Measurements from ENCODE around the gene CCDC38.

The CCDC38 gene

GRCh38 chr12:95959107-95959506 is 16.7 kb upstream of the CCDC38 start:
- no peak for DNase-seq

GRCh38 chr12:95956557-95957145 is 14.2 kb upstream of the CCDC38 start:
- DNase-seq: no peak

- no peak for DNase-seq
Measured at GRCh38 chr12:95955549-95956159, 13.2 kb upstream of the CCDC38 start.

GRCh38 chr12:95953000-95953399 is 10.6 kb upstream of the CCDC38 start:
- DNase-seq: no peak

- no peak for DNase-seq
Measured at GRCh38 chr12:95951515-95951914, 9.1 kb upstream of the CCDC38 start.

- no peak for DNase-seq
Measured at GRCh38 chr12:95949477-95950206, 7.2 kb upstream of the CCDC38 start.

GRCh38 chr12:95944108-95944704 is 1.8 kb upstream of the CCDC38 start:
- DNase-seq: no peak

- peak; percentile 61 for DNase-seq
Measured at GRCh38 chr12:95943330-95943842, 972 bp upstream of the CCDC38 start, which contains the start of gene AMDHD1. Gene AMDHD1, plus strand, starts transcription at chr12:95943331. Its CDS starts 68 bp downstream, at chr12:95943399.

GRCh38 chr12:95942101-95942523 is 302 bp downstream of the CCDC38 start:
- DNase-seq: peak; percentile 11

- no peak for DNase-seq
Measured at GRCh38 chr12:95940514-95940913, 1.9 kb downstream of the CCDC38 start.

GRCh38 chr12:95922231-95922630 is 20.2 kb downstream of the CCDC38 start:
- no peak for DNase-seq

- DNase-seq: no peak
Measured at GRCh38 chr12:95919110-95919509, 23.3 kb downstream of the CCDC38 start.

- peak; percentile 73 for DNase-seq
Measured at GRCh38 chr12:95918194-95918993, 24.0 kb downstream of the CCDC38 start.

- no peak for DNase-seq
Measured at GRCh38 chr12:95909871-95910270, 32.5 kb downstream of the CCDC38 start.

- DNase-seq: no peak
Measured at GRCh38 chr12:95908573-95908972, 33.8 kb downstream of the CCDC38 start.

GRCh38 chr12:95898081-95898480 is 44.3 kb downstream of the CCDC38 start:
- DNase-seq: no peak

GRCh38 chr12:95896846-95897245 is 45.6 kb downstream of the CCDC38 start:
- DNase-seq: no peak

- no peak for DNase-seq
Measured at GRCh38 chr12:95890958-95891357, 51.5 kb downstream of the CCDC38 start.

- no peak for DNase-seq
Measured at GRCh38 chr12:95887311-95887710, 55.1 kb downstream of the CCDC38 start.

- DNase-seq: no peak
Measured at GRCh38 chr12:95884998-95885397, 57.4 kb downstream of the CCDC38 start.

- no peak for DNase-seq
Measured at GRCh38 chr12:95882873-95883272, 59.5 kb downstream of the CCDC38 start.

GRCh38 chr12:95882080-95882479 is 60.3 kb downstream of the CCDC38 start:
- DNase-seq: no peak
